IPS-18c (cell line): ENCODE results near the gene PACS1.
A peak's percentile ranks its signal among the peaks of the same experiment; 100 is the strongest.

Experiments
- H3K4me3 ChIP-seq: 2 replicates; pipeline ENCODE4 v1.7.0; 2013; ENCODE audit warnings: low read depth, mild to moderate bottlenecking, low read length, moderate library complexity; ENCODE audit not compliant: insufficient read depth
- H3K9me3 ChIP-seq: one replicate; pipeline ENCODE4 v1.6.1; 2013; ENCODE audit warnings: mild to moderate bottlenecking, low read length, moderate library complexity; ENCODE audit not compliant: control insufficient read depth, insufficient read depth

PACS1 gene

GRCh38 chr11:66287211-66287888 lies 217.3 kb downstream of the PACS1 start:
- peaks cover 2% of the 10 kb centered on the region for H3K9me3 ChIP-seq
- no peak overlapping the region; the same call in 1 of the 2 replicates for H3K4me3 ChIP-seq

- Histone ChIP-seq H3K9me3 (peaks cover 2% of the 10 kb centered on the region), H3K4me3 (peak overlapping the region; percentile 81)
Measured at GRCh38 chr11:66287889-66288670, 218.0 kb downstream of the PACS1 start.

GRCh38 chr11:66288671-66289547 lies 218.8 kb downstream of the PACS1 start, which contains the start of gene YIF1A:
TSS of gene YIF1A (minus strand) at chr11:66289143. CDS start at chr11:66288985, 158 bp downstream.
- peak within 1 kb of the TSS; percentile 81 for H3K4me3 ChIP-seq

GRCh38 chr11:66289548-66290329 lies 219.7 kb downstream of the PACS1 start:
- Histone ChIP-seq H3K9me3 (peaks cover 2% of the 10 kb centered on the region), H3K4me3 (peak overlapping the region; percentile 72)

More at GRCh38 chr11:66288671-66289547, 218.8 kb downstream of the PACS1 start, which contains the start of gene YIF1A:
- peaks cover 2% of the 10 kb centered on the region for H3K9me3 ChIP-seq

- peaks cover 2% of the 10 kb centered on the region for H3K9me3 ChIP-seq
- peak overlapping the region; percentile 72; the same call in 1 of the 2 replicates for H3K4me3 ChIP-seq
Measured at GRCh38 chr11:66290330-66290621, 220.2 kb downstream of the PACS1 start.

GRCh38 chr11:66291303-66291705 lies 221.2 kb downstream of the PACS1 start:
- H3K4me3 ChIP-seq, result peak overlapping the region; percentile 63; the same call in 1 of the 2 replicates

GRCh38 chr11:66291706-66292542 lies 221.9 kb downstream of the PACS1 start, which contains the start of gene TMEM151A:
TSS of gene TMEM151A (plus strand) at chr11:66291894. CDS start at chr11:66292014, 120 bp downstream.
- no peaks in the 10 kb centered on the region for H3K9me3 ChIP-seq
- H3K4me3 ChIP-seq, result peak within 1 kb of the TSS; percentile 63

More at GRCh38 chr11:66291303-66291705, 221.2 kb downstream of the PACS1 start:
- H3K9me3 ChIP-seq, result no peaks in the 10 kb centered on the region

GRCh38 chr11:66292543-66293332 lies 222.7 kb downstream of the PACS1 start:
- H3K9me3 ChIP-seq, result no peaks in the 10 kb centered on the region
- peak overlapping the region; percentile 63; the same call in 1 of the 2 replicates for H3K4me3 ChIP-seq

- H3K4me3 ChIP-seq, result no peak overlapping the region
- no peaks in the 10 kb centered on the region for H3K9me3 ChIP-seq
Measured at GRCh38 chr11:66293352-66293751, 223.3 kb downstream of the PACS1 start.

GRCh38 chr11:66293777-66294625 lies 223.9 kb downstream of the PACS1 start:
- Histone ChIP-seq H3K4me3 (no peak overlapping the region), H3K9me3 (no peaks in the 10 kb centered on the region)
